IMR-90 (cell line): Measurements from ENCODE around the gene MEPCE. TPM values are rescaled to one million over a fixed set of nuclear protein-coding genes. Genes with fewer than 3 reads are reported as not detected.

Experiments used
- ATAC-seq: fragments of 200-7000 bp; cut with Tn5 transposase; 2 replicates; pipeline ENCODE4 v1.9.1; 2020; ENCODE audit warnings: low read depth, mild to moderate bottlenecking, moderate library complexity
- BruUV-seq: library from RNA; stranded (reverse); fragments of 400-500 nt; replicated peaks from 2 replicates; lab custom pipeline; 2021; lab: Mats Ljungman, UMichigan
- CTCF ChIA-PET: fragments of 300-600 bp; formaldehyde crosslinking; extraction: SDS; loops from one replicate; lab custom pipeline; 2021; ENCODE audit warnings: antibody characterized with exemption; lab: Yijun Ruan, JAX
- POLR2A ChIA-PET: fragments of 300-600 bp; sonication (Branson Sonifier 250); formaldehyde crosslinking; loops from one replicate; lab custom pipeline; 2022; ENCODE audit warnings: antibody characterized with exemption; ENCODE audit not compliant: unreplicated experiment; lab: Charles Lee
- DNase-seq: peaks from one replicate; pipeline ENCODE4 v3.0.0; 2013
- H2AFZ ChIP-seq: replicated peaks from 2 replicates; pipeline ENCODE3; 2013; ENCODE audit warnings: low read length, mild to moderate bottlenecking; ENCODE audit not compliant: poor library complexity
- H2AK5ac ChIP-seq: 2 replicates; pipeline ENCODE4 v1.6.1; 2013; ENCODE audit warnings: low read depth, low read length, inconsistent platforms
- H2AK9ac ChIP-seq: replicated peaks from 2 replicates; pipeline ENCODE3; 2013; ENCODE audit warnings: mild to moderate bottlenecking, low read depth, low read length, moderate library complexity; ENCODE audit not compliant: poor library complexity
- H2BK120ac ChIP-seq: 2 replicates; pipeline ENCODE4 v1.6.1; 2013; ENCODE audit warnings: low read depth, low read length, inconsistent platforms
- H2BK15ac ChIP-seq: 3 replicates; pipeline ENCODE4 v1.6.1; 2013; ENCODE audit warnings: low read depth, low read length, inconsistent platforms
- H2BK20ac ChIP-seq: 2 replicates; pipeline ENCODE4 v1.6.1; 2013; ENCODE audit warnings: low read depth, mild to moderate bottlenecking, inconsistent platforms, low read length, moderate library complexity
- H2BK5ac ChIP-seq: 2 replicates; pipeline ENCODE4 v1.6.1; 2013; ENCODE audit warnings: mild to moderate bottlenecking, low read depth, low read length, inconsistent platforms; ENCODE audit not compliant: poor library complexity, severe bottlenecking
- H3K14ac ChIP-seq: replicated peaks from 2 replicates; pipeline ENCODE4 v1.6.1; 2013; ENCODE audit warnings: low read depth, low read length, inconsistent platforms
- H3K18ac ChIP-seq: 2 replicates; pipeline ENCODE4 v1.6.1; 2013; ENCODE audit warnings: low read depth, low read length, control low read depth
- H3K23ac ChIP-seq: 2 replicates; pipeline ENCODE4 v1.6.1; 2013; ENCODE audit warnings: low read depth, low read length, inconsistent platforms
- H3K27ac ChIP-seq: 2 replicates; pipeline ENCODE4 v1.5.1; 2013; ENCODE audit warnings: mild to moderate bottlenecking, control low read depth, low read length; ENCODE audit not compliant: insufficient read depth
- H3K27me3 ChIP-seq: 2 replicates; pipeline ENCODE4 v1.6.1; 2013; ENCODE audit warnings: low read length; ENCODE audit not compliant: control insufficient read depth, insufficient read depth
- H3K36me3 ChIP-seq: 2 replicates; pipeline ENCODE4 v1.6.1; 2013; ENCODE audit warnings: low read length, mixed read lengths; ENCODE audit not compliant: control insufficient read depth, insufficient read depth
- H3K4ac ChIP-seq: 2 replicates; pipeline ENCODE4 v1.6.1; 2013; ENCODE audit warnings: low read depth, low read length, inconsistent platforms
- H3K4me1 ChIP-seq: 2 replicates; pipeline ENCODE4 v1.6.1; 2013; ENCODE audit warnings: low read length, mixed read lengths; ENCODE audit not compliant: control insufficient read depth, insufficient read depth
- H3K4me2 ChIP-seq: 2 replicates; pipeline ENCODE4 v1.6.1; 2013; ENCODE audit warnings: low read depth, mild to moderate bottlenecking, control low read depth, low read length, moderate library complexity
- H3K4me3 ChIP-seq: 2 replicates; pipeline ENCODE4 v1.5.1; 2013; ENCODE audit warnings: low read depth, mild to moderate bottlenecking, control low read depth, low read length, moderate library complexity; ENCODE audit not compliant: insufficient read depth
- H3K56ac ChIP-seq: 2 replicates; pipeline ENCODE4 v1.6.1; 2013; ENCODE audit warnings: low read length, inconsistent platforms; ENCODE audit not compliant: insufficient read depth; ENCODE audit errors: extremely low read depth
- H3K79me1 ChIP-seq, 2 experiments: 2 replicates each; pipeline ENCODE4 v1.6.1; 2013; ENCODE audit warnings: low read length in 2 of 2, inconsistent platforms in 1 of 2, low read depth in 1 of 2
- H3K9ac ChIP-seq: 2 replicates; pipeline ENCODE4 v1.6.1; 2013; ENCODE audit warnings: low read depth, low read length, control low read depth
- H3K9me1 ChIP-seq: 2 replicates; pipeline ENCODE4 v1.6.1; 2013; ENCODE audit warnings: low read length, inconsistent platforms; ENCODE audit not compliant: insufficient read depth
- H3K9me3 ChIP-seq: 2 replicates; pipeline ENCODE4 v1.6.1; 2013; ENCODE audit warnings: low read length; ENCODE audit not compliant: control insufficient read depth, insufficient read depth
- H4K20me1 ChIP-seq: 2 replicates; pipeline ENCODE4 v1.6.1; 2013; ENCODE audit warnings: low read length, inconsistent platforms; ENCODE audit not compliant: insufficient read depth
- H4K5ac ChIP-seq: 2 replicates; pipeline ENCODE4 v1.6.1; 2013; ENCODE audit warnings: mild to moderate bottlenecking, low read depth, low read length, control low read depth
- H4K8ac ChIP-seq, 2 experiments: 2 replicates each; pipeline ENCODE4 v1.6.1; 2013; ENCODE audit warnings: low read depth in 2 of 2, low read length in 2 of 2, control low read depth in 1 of 2, inconsistent platforms in 1 of 2
- H4K91ac ChIP-seq: 2 replicates; pipeline ENCODE4 v1.6.1; 2013; ENCODE audit warnings: low read depth, low read length, inconsistent platforms; ENCODE audit not compliant: insufficient read depth
- BHLHE40 ChIP-seq: fragments of 150-350 bp; IDR thresholded peaks from 2 replicates; pipeline ENCODE4 v1.6.1; 2016; ENCODE audit warnings: mild to moderate bottlenecking, low read depth, low read length
- CEBPB ChIP-seq: IDR thresholded peaks from 2 replicates; pipeline ENCODE4 v1.6.1; 2012; ENCODE audit warnings: low read depth, low read length, improper control_type of control experiment
- CHD1 ChIP-seq: IDR thresholded peaks from 2 replicates; pipeline ENCODE4 v1.6.1; 2012; ENCODE audit warnings: low read depth, low read length, improper control_type of control experiment
- ELK1 ChIP-seq: fragments of 150-350 bp; IDR thresholded peaks from 2 replicates; pipeline ENCODE4 v1.6.1; 2016; ENCODE audit warnings: low read depth, mild to moderate bottlenecking, low read length, moderate library complexity, borderline replicate concordance
- FOS ChIP-seq: fragments of 150-350 bp; IDR thresholded peaks from 2 replicates; pipeline ENCODE4 v1.6.1; 2016; ENCODE audit warnings: low read depth, low read length
- MAFK ChIP-seq: IDR thresholded peaks from 2 replicates; pipeline ENCODE4 v1.6.1; 2012; ENCODE audit warnings: low read depth, low read length, improper control_type of control experiment
- MAZ ChIP-seq: IDR thresholded peaks from 2 replicates; pipeline ENCODE4 v1.6.1; 2012; ENCODE audit warnings: low read depth, mild to moderate bottlenecking, low read length, improper control_type of control experiment, moderate library complexity, borderline replicate concordance
- MXI1 ChIP-seq: IDR thresholded peaks from 2 replicates; pipeline ENCODE4 v1.6.1; 2012; ENCODE audit warnings: low read depth, mild to moderate bottlenecking, low read length, moderate library complexity, borderline replicate concordance
- NFE2L2 ChIP-seq: fragments of 150-350 bp; IDR thresholded peaks from 2 replicates; pipeline ENCODE4 v1.6.1; 2016; ENCODE audit warnings: low read depth, mild to moderate bottlenecking, low read length
- POLR2A ChIP-seq: IDR thresholded peaks from 2 replicates; pipeline ENCODE4 v1.6.1; 2012; ENCODE audit warnings: mild to moderate bottlenecking, low read depth, low read length
- RAD21 ChIP-seq: IDR thresholded peaks from 2 replicates; pipeline ENCODE4 v1.6.1; 2012; ENCODE audit warnings: low read length, improper control_type of control experiment
- RCOR1 ChIP-seq: IDR thresholded peaks from 2 replicates; pipeline ENCODE4 v1.6.1; 2012; ENCODE audit warnings: mild to moderate bottlenecking, low read length, improper control_type of control experiment; ENCODE audit not compliant: insufficient replicate concordance
- RFX5 ChIP-seq: IDR thresholded peaks from 2 replicates; pipeline ENCODE4 v1.8.0; 2012; ENCODE audit warnings: low read depth, mild to moderate bottlenecking, low read length, moderate library complexity
- SMC3 ChIP-seq: fragments of 150-350 bp; IDR thresholded peaks from 2 replicates; pipeline ENCODE4 v1.6.1; 2016; ENCODE audit warnings: low read depth, mild to moderate bottlenecking, antibody characterized with exemption, low read length, moderate library complexity
- dilution Hi-C: fragments of 300-500 bp; cut with HindIII; formaldehyde crosslinking; loops from one replicate; pipeline ENCODE4 v1.14.3; 2018; ENCODE audit warnings: low sequenced_read_pairs; ENCODE audit not compliant: unreplicated experiment
- in situ Hi-C: fragments of 300-500 bp; cut with MboI; formaldehyde crosslinking; loops from 3 replicates; pipeline ENCODE4 v1.14.3; 2019; ENCODE audit warnings: low sequenced_read_pairs, inconsistent platforms, mixed read lengths
- intact Hi-C: fragments of 100-400 bp; cut with micrococcal nuclease; formaldehyde crosslinking; loops from 2 replicates; pipeline ENCODE4 v1.10.0; 2022
- polyA plus RNA-seq, 3 experiments: library from polyadenylated mRNA; depleted of rRNA; stranded (reverse); fragments of >200 nt; gene quantifications; 2 replicates each; pipeline ENCODE4 v1.2.3, GENCODE V29; 2012; ENCODE audit warnings: low replicate concordance in 1 of 3
- total RNA-seq: library from RNA; depleted of rRNA; stranded (reverse); fragments of >200 nt; gene quantifications from 2 replicates; pipeline ENCODE4 v1.2.3, GENCODE V29; 2012
- TF ChIP-seq, protein P1 (sequence below): fragments of 150-350 bp; IDR thresholded peaks from 2 replicates; pipeline ENCODE4 v1.6.1; 2017; ENCODE audit warnings: mild to moderate bottlenecking, antibody characterized with exemption, low read length, low read depth
- TF ChIP-seq, protein P2 (sequence below): conservative IDR thresholded peaks from 2 replicates; pipeline ENCODE4 v1.5.1; 2012; ENCODE audit warnings: mild to moderate bottlenecking, low read depth, low read length, improper control_type of control experiment

The MEPCE gene
- total and polyA plus RNA-seq, 2 of the 4 experiments (the other 2 are of a cell fraction), result 18.2 to 22.9 TPM

DNA sequence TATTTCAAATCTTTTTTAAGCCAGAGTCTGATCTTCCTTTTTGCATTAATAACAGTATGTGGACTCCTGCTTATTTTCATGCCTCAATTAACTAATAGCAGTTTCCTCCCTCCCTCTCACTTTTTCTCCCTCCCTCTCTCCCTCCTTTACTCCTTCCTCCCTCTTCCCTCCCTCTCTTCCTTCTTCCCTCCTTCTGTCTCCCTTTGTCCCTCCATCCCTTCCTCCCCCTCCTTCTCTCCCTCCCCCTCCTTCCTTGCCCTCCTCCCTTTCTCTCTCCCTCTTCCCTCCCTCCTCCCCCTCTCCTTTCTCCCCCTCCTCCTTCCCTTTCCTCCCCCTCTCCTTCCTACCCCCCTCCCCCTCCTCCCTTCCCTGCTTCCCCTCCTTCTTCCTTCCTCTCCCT lies 3.1 kb upstream of the MEPCE start:
- no peak overlapping the region for H2BK15ac ChIP-seq
- dilution Hi-C loops, result no loop called here
- no peak overlapping the region for H2AK5ac ChIP-seq
- peaks cover 7% of the 10 kb centered on the region; the same call in 1 of the 2 replicates for H3K4me1 ChIP-seq
- no peak overlapping the region for H3K4me2 ChIP-seq
- H3K9me1 ChIP-seq, result peaks cover 4% of the 10 kb centered on the region; the same call in 1 of the 2 replicates
- H3K18ac ChIP-seq, result no peak overlapping the region
- no peaks in the 10 kb centered on the region for H3K27me3 ChIP-seq
- no peak overlapping the region for H2BK5ac ChIP-seq
- no peak overlapping the region for H3K14ac ChIP-seq
- H2AK9ac ChIP-seq, result no peak overlapping the region
- H3K23ac ChIP-seq, result no peak overlapping the region
- peaks cover under 1% of the 10 kb centered on the region; the same call in 1 of the 2 replicates for H3K36me3 ChIP-seq
- ATAC-seq, result no peak
- BruUV-seq, result no TSS peak
- H3K4me3 ChIP-seq, result no peak overlapping the region
- no peak for TF ChIP-seq MAFK
- TF ChIP-seq FOS, result no peak
- no peak for TF ChIP-seq NFE2L2
- TF ChIP-seq ELK1, result no peak
- TF ChIP-seq RAD21, result no peak
- no peak for TF ChIP-seq SMC3
- no peak for TF ChIP-seq CEBPB
- no peak for TF ChIP-seq MAZ
- TF ChIP-seq, protein P1, sequence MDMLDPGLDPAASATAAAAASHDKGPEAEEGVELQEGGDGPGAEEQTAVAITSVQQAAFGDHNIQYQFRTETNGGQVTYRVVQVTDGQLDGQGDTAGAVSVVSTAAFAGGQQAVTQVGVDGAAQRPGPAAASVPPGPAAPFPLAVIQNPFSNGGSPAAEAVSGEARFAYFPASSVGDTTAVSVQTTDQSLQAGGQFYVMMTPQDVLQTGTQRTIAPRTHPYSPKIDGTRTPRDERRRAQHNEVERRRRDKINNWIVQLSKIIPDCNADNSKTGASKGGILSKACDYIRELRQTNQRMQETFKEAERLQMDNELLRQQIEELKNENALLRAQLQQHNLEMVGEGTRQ, result no peak
- no peak for TF ChIP-seq RFX5
- TF ChIP-seq MXI1, result no peak
- TF ChIP-seq, protein P2, sequence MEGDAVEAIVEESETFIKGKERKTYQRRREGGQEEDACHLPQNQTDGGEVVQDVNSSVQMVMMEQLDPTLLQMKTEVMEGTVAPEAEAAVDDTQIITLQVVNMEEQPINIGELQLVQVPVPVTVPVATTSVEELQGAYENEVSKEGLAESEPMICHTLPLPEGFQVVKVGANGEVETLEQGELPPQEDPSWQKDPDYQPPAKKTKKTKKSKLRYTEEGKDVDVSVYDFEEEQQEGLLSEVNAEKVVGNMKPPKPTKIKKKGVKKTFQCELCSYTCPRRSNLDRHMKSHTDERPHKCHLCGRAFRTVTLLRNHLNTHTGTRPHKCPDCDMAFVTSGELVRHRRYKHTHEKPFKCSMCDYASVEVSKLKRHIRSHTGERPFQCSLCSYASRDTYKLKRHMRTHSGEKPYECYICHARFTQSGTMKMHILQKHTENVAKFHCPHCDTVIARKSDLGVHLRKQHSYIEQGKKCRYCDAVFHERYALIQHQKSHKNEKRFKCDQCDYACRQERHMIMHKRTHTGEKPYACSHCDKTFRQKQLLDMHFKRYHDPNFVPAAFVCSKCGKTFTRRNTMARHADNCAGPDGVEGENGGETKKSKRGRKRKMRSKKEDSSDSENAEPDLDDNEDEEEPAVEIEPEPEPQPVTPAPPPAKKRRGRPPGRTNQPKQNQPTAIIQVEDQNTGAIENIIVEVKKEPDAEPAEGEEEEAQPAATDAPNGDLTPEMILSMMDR, result no peak
- TF ChIP-seq RCOR1, result no peak
- TF ChIP-seq BHLHE40, result no peak
- TF ChIP-seq CHD1, result no peak
- no peak for TF ChIP-seq POLR2A
- no peak overlapping the region for H3K4ac ChIP-seq
- H4K91ac ChIP-seq, result no peak overlapping the region
- H3K56ac ChIP-seq, result no peak overlapping the region
- H2AFZ ChIP-seq, result no peak overlapping the region
- ChIA-PET CTCF (interaction anchor here (0.7 kb wide), 1 partner anchor 11 kb away, joined by 4 read pairs; no protein-coding TSS in a partner anchor), POLR2A (no interaction called here)
- no peak overlapping the region for H4K8ac ChIP-seq
- no peak overlapping the region for H3K9ac ChIP-seq
- peaks cover 0 to 14% of the 10 kb centered on the region in 2 experiments; a peak in 2 of 4 replicates for H3K79me1 ChIP-seq
- no peak overlapping the region for H3K27ac ChIP-seq
- no peak overlapping the region for H4K5ac ChIP-seq
- H2BK20ac ChIP-seq, result no peak overlapping the region
- no peak overlapping the region for H2BK120ac ChIP-seq
- in situ Hi-C loops, result loop anchor here (25.0 kb wide), 1 partner anchor 686 kb away; no protein-coding TSS in a partner anchor
- intact Hi-C loops, result no loop called here
- H4K20me1 ChIP-seq, result peaks cover 10% of the 10 kb centered on the region
- DNase-seq, result no peak
- no peaks in the 10 kb centered on the region for H3K9me3 ChIP-seq
